T-helper 1 cell treated with Interleukin-12 subunit alpha and Interleukin-12 subunit beta and Interleukin-4 antibody, amounts not matched to agents 30 ng/mL and 1 ng/mL, for 36 hours (primary cell): ENCODE measurements around the gene TPPP. TPM values are rescaled to one million over a fixed set of nuclear protein-coding genes. Genes with fewer than 3 reads are reported as not detected.
"Not testable (repeated sequence)": the region's sequence is repeated elsewhere in the genome, so short reads cannot be mapped to it uniquely, and the experiment has no call there.

Experiments used
- intact Hi-C: fragments of 100-400 bp; cut with micrococcal nuclease; formaldehyde crosslinking; loops from one replicate; pipeline ENCODE4 v1.15.1; 2024
- total RNA-seq: library from RNA; stranded (reverse); gene quantifications from 2 replicates; pipeline ENCODE4 v1.2.3, GENCODE V29; 2022

TPPP gene
- total RNA-seq, 1 donor from 2014 or later: 0.02 TPM

- intact Hi-C loops: loop anchor here (5.0 kb wide), 1 partner anchor 623 kb away; no protein-coding TSS in a partner anchor
These were observed 885 bp upstream of the TPPP start for GRCh38 chr5:694042-694431.

- intact Hi-C loops: loop anchor here (2.0 to 5.0 kb wide), 4 partner anchors 80 to 625 kb away; partner anchors contain the start of genes CEP72 and ZDHHC11B
These were observed 567 bp downstream of the TPPP start for GRCh38 chr5:692529-693041.

GRCh38 chr5:691817-692528, 1.2 kb downstream of the TPPP start:
- intact Hi-C loops: loop anchor here (2.0 to 5.0 kb wide), 4 partner anchors 79 to 625 kb away; partner anchors contain the start of genes CEP72 and ZDHHC11B

GRCh38 chr5:691049-691448, 2.1 kb downstream of the TPPP start:
- intact Hi-C loops: loop anchor here (5.0 kb wide), 1 partner anchor 626 kb away; no protein-coding TSS in a partner anchor

GRCh38 chr5:690293-690692, 2.9 kb downstream of the TPPP start:
- intact Hi-C loops: loop anchor here (5.0 kb wide), 1 partner anchor 627 kb away; no protein-coding TSS in a partner anchor

GRCh38 chr5:688348-689010, 4.7 kb downstream of the TPPP start:
- intact Hi-C loops: not testable (repeated sequence)

GRCh38 chr5:686936-687335, 6.2 kb downstream of the TPPP start:
- intact Hi-C loops: not testable (repeated sequence)

- intact Hi-C loops: not testable (repeated sequence)
These were observed 7.0 kb downstream of the TPPP start for GRCh38 chr5:686172-686523.

GRCh38 chr5:685262-686171, 7.6 kb downstream of the TPPP start:
- intact Hi-C loops: no loop called here

GRCh38 chr5:684751-685216, 8.4 kb downstream of the TPPP start:
- intact Hi-C loops: no loop called here

- intact Hi-C loops: no loop called here
These were observed 9.3 kb downstream of the TPPP start for GRCh38 chr5:683551-684481.

GRCh38 chr5:682651-683358, 10.3 kb downstream of the TPPP start:
- intact Hi-C loops: not testable (repeated sequence)

GRCh38 chr5:682216-682615, 10.9 kb downstream of the TPPP start:
- intact Hi-C loops: not testable (repeated sequence)

GRCh38 chr5:681317-682191, 11.6 kb downstream of the TPPP start:
- intact Hi-C loops: not testable (repeated sequence)

GRCh38 chr5:680836-681235, 12.3 kb downstream of the TPPP start:
- intact Hi-C loops: not testable (repeated sequence)

- intact Hi-C loops: not testable (repeated sequence)
These were observed 12.9 kb downstream of the TPPP start for GRCh38 chr5:680118-680795.

- intact Hi-C loops: not testable (repeated sequence)
These were observed 13.8 kb downstream of the TPPP start for GRCh38 chr5:679166-679895.
